ENCODE measurements around the gene CENPK. TPM values are rescaled to one million over a fixed set of nuclear protein-coding genes. Genes with fewer than 3 reads are reported as not detected.

Gene CENPK
- total and polyA plus RNA-seq, 2 of the 8 experiments (the other 6 are each of a cell fraction or from before 2014, with no cell fraction given), result 13.3 to 50.9 TPM

DNA sequence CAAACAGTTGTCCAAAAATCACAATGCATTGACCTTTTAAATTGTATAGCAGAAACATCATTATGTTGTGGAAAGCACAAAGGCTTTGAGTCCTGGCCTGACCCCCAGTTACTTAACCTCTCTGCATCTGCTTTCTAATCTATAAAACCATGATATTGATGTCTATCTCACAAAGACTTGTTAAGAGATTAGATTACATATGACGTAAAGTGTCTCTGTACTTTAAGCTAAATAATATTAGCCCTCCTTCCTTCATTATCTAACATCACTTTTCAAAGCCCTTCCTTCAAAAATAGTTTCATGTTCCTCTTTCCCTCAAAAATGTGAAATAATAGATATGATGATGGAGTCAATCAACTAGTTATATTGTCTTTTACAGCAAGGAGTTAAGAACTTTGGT is 84.6 kb downstream of the CENPK start:
- no peak for FAIRE-seq
- TF ChIP-seq POLR2AphosphoS5 (IDR thresholded peaks at IDR 0.05; ENCODE audit: low read depth, low read length) (no peak), TAF1 (IDR thresholded peaks at IDR 0.05; ENCODE audit: low read depth, low read length) (no peak), RFX5 (IDR thresholded peaks at IDR 0.05; ENCODE audit: borderline replicate concordance, low read depth, low read length) (no peak), GTF2F1 (IDR thresholded peaks at IDR 0.05; ENCODE audit: borderline replicate concordance, low read depth, low read length) (no peak), CHD2 (IDR thresholded peaks at IDR 0.05; ENCODE audit: low read length) (no peak), HDAC6 (IDR thresholded peaks at IDR 0.05; ENCODE audit: low read depth, low read length) (no peak), NANOG (IDR thresholded peaks at IDR 0.05; ENCODE audit: insufficient read depth, low read depth, low read length, poor library complexity, severe bottlenecking) (no peak), CEBPB (IDR thresholded peaks at IDR 0.05; ENCODE audit: low read depth, low read length) (no peak), CTBP2 (IDR thresholded peaks at IDR 0.05; ENCODE audit: borderline replicate concordance, insufficient read depth, insufficient read length, low read length) (no peak), JUN (IDR thresholded peaks at IDR 0.05; ENCODE audit: low read depth, low read length) (no peak), SAP30 (IDR thresholded peaks at IDR 0.05; ENCODE audit: insufficient read depth, insufficient replicate concordance, low read length) (no peak), RNF2 (IDR thresholded peaks at IDR 0.05; ENCODE audit: borderline replicate concordance, low read depth, low read length, missing control alignments, poor library complexity, severe bottlenecking) (no peak)
- TF ChIP-seq, protein P1, sequence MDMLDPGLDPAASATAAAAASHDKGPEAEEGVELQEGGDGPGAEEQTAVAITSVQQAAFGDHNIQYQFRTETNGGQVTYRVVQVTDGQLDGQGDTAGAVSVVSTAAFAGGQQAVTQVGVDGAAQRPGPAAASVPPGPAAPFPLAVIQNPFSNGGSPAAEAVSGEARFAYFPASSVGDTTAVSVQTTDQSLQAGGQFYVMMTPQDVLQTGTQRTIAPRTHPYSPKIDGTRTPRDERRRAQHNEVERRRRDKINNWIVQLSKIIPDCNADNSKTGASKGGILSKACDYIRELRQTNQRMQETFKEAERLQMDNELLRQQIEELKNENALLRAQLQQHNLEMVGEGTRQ (IDR thresholded peaks at IDR 0.05; ENCODE audit: low read length), result no peak
- H3K79me2 ChIP-seq (ENCODE audit: control insufficient read depth in 1 of 2, insufficient read depth in 2 of 2, low read length in 2 of 2), result no peaks in the 10 kb centered on the region

More for the DNA sequence above, 84.6 kb downstream of the CENPK start:
- H2BK120ac ChIP-seq (replicated peaks; ENCODE audit: low read depth, low read length), result no peak overlapping the region
- 87% methylated on average over 1 of the region's 1 CpG; no CpG with 5 or more reads in 1 of the 2 experiments for WGBS, 2 experiments (ENCODE audit: extremely low coverage in 1 of 2, insufficient coverage in 1 of 2, insufficient read length in 1 of 2, insufficient replicate concordance in 2 of 2, low coverage in 1 of 2, low lambda C conversion rate in 2 of 2, missing lambda C conversion rate in 1 of 2)
- peaks cover 0 to 9% (median 4%) of the 10 kb centered on the region in 4 experiments; a peak in 4 of 7 replicates for H3K4me1 ChIP-seq (replicated peaks in 1 of 4; ENCODE audit: control insufficient read depth in 3 of 4, insufficient read depth in 4 of 4, low read length in 3 of 4)
- H3K23ac ChIP-seq (ENCODE audit: insufficient read length), result no peak overlapping the region
- H3K4me2 ChIP-seq (ENCODE audit: insufficient read depth in 1 of 2, low read depth in 2 of 2, low read length in 2 of 2), result no peak overlapping the region
- H3K9ac ChIP-seq (replicated peaks in 1 of 4; ENCODE audit: extremely low read depth in 1 of 4, low read depth in 3 of 4, low read length in 3 of 4), result no peak overlapping the region
- POLR2A ChIA-PET (ENCODE audit: partially characterized antibody), result no interaction called here
- H3K56ac ChIP-seq (replicated peaks; ENCODE audit: insufficient read length, low read depth, low read length), result no peak overlapping the region
- no peak overlapping the region for H3K27ac ChIP-seq (ENCODE audit: low read depth, low read length)
- H2BK12ac ChIP-seq (ENCODE audit: low read depth, low read length), result no peak overlapping the region
- H4K8ac ChIP-seq (ENCODE audit: extremely low read depth, insufficient read depth, low read length), result no peak overlapping the region
- CTCF ChIA-PET (ENCODE audit: partially characterized antibody), result interaction anchor here (1.2 kb wide), 1 partner anchor 89 kb away, joined by 3 read pairs; no protein-coding TSS in a partner anchor
- no peak overlapping the region for H2BK15ac ChIP-seq (ENCODE audit: low read length)
- no peak overlapping the region for H2AFZ ChIP-seq (ENCODE audit: low read length)
- no peak overlapping the region for H3K18ac ChIP-seq (ENCODE audit: extremely low read depth, low read length)
- no peak overlapping the region for H3K14ac ChIP-seq (ENCODE audit: insufficient read length)
- no peak overlapping the region for H2AK5ac ChIP-seq (ENCODE audit: low read depth, low read length)
- H3K9me3 ChIP-seq (ENCODE audit: insufficient read depth in 2 of 2, low read depth in 1 of 2, low read length in 1 of 2), result no peaks in the 10 kb centered on the region
- no peak overlapping the region for H4K5ac ChIP-seq (ENCODE audit: insufficient read length, low read depth, low read length)
- H3K27me3 ChIP-seq (replicated peaks in 1 of 4; ENCODE audit: control insufficient read depth in 3 of 4, extremely low read depth in 1 of 4, insufficient read depth in 3 of 4, low read length in 3 of 4), result no peaks in the 10 kb centered on the region
- H3K23me2 ChIP-seq (ENCODE audit: low read depth, low read length), result peaks cover 15% of the 10 kb centered on the region
- H3K4me3 ChIP-seq (ENCODE audit: extremely low read depth in 1 of 4, insufficient read depth in 2 of 4, low read depth in 3 of 4, low read length in 4 of 4), result no peak overlapping the region
- H2BK5ac ChIP-seq (ENCODE audit: low read depth, low read length), result no peak overlapping the region
- H2BK20ac ChIP-seq (ENCODE audit: low read length), result no peak overlapping the region
- no peaks in the 10 kb centered on the region for H3K79me1 ChIP-seq (ENCODE audit: low read depth, low read length)
- H4K20me1 ChIP-seq (replicated peaks in 1 of 2; ENCODE audit: control insufficient read depth in 1 of 2, insufficient read depth in 2 of 2, low read length in 2 of 2), result no peaks in the 10 kb centered on the region
- no peak for DNase-seq (ENCODE audit: low read depth in 1 of 2, low spot score in 2 of 2)
- H3K4ac ChIP-seq (replicated peaks; ENCODE audit: insufficient read length, low read depth, low read length), result no peak overlapping the region
- no peak overlapping the region for H4K91ac ChIP-seq (replicated peaks; ENCODE audit: insufficient read length, low read length)
- H3K36me3 ChIP-seq (ENCODE audit: control insufficient read depth in 2 of 4, insufficient read depth in 4 of 4, low read length in 3 of 4), result no peaks in the 10 kb centered on the region

All from H1 (cell line).